K562 (cell line): ENCODE measurements around the gene GOLPH3L. TPM values are rescaled to one million over a fixed set of nuclear protein-coding genes. Genes with fewer than 3 reads are reported as not detected.

ENCODE experiments used
- AFF4 ChIP-seq: sonication (generic); formaldehyde crosslinking; IDR thresholded peaks from 2 replicates; pipeline ENCODE4 v1.8.0; 2023; ENCODE audit warnings: mild to moderate bottlenecking, missing genetic modification reagents
- CBX5 ChIP-seq: IDR thresholded peaks from 2 replicates; pipeline ENCODE4 v1.6.1; 2014; ENCODE audit warnings: low read depth, borderline replicate concordance
- CEBPB ChIP-seq: fragments of 450-650 bp; IDR thresholded peaks from 2 replicates; pipeline ENCODE4 v1.6.1; 2016; ENCODE audit warnings: missing genetic modification characterization, missing compliant biosample characterization
- HEY1 ChIP-seq: fragments of 250-450 bp; sonication (Bioruptor Pico); IDR thresholded peaks from 2 replicates; pipeline ENCODE4 v1.5.0; 2020; ENCODE audit warnings: mild to moderate bottlenecking, moderate library complexity, borderline replicate concordance
- HLTF ChIP-seq: fragments of 450-650 bp; IDR thresholded peaks from 2 replicates; pipeline ENCODE4 v1.6.1; 2016
- PYGO2 ChIP-seq: fragments of 450-650 bp; IDR thresholded peaks from 2 replicates; pipeline ENCODE4 v1.6.1; 2016; ENCODE audit warnings: mild to moderate bottlenecking, missing genetic modification characterization, moderate library complexity, missing compliant biosample characterization
- SAFB ChIP-seq: fragments of 200-400 bp; formaldehyde crosslinking; IDR thresholded peaks from 2 replicates; pipeline ENCODE4 v1.6.1; 2017; ENCODE audit warnings: low read depth, low read length, borderline replicate concordance
- SP1 ChIP-seq: sonication (generic); formaldehyde crosslinking; IDR thresholded peaks from 2 replicates; pipeline ENCODE4 v1.8.1; 2022; ENCODE audit warnings: mild to moderate bottlenecking, missing genetic modification reagents
- SP2 ChIP-seq: IDR thresholded peaks from 2 replicates; pipeline ENCODE4 v1.6.1; 2011; ENCODE audit warnings: mild to moderate bottlenecking, low read depth, low read length, moderate library complexity; ENCODE audit not compliant: poor library complexity, severe bottlenecking; ENCODE audit errors: extremely low read depth
- STAG1 ChIP-seq: sonication (generic); formaldehyde crosslinking; IDR thresholded peaks from 2 replicates; pipeline ENCODE4 v1.5.0; 2020; ENCODE audit warnings: missing genetic modification reagents, borderline replicate concordance
- TCFL5 ChIP-seq: fragments of 250-450 bp; sonication (Bioruptor Pico); conservative IDR thresholded peaks from 2 replicates; pipeline ENCODE4 v1.6.1; 2021; ENCODE audit warnings: mild to moderate bottlenecking, moderate library complexity, matching md5 sums
- THAP12 ChIP-seq: fragments of 250-450 bp; sonication (Bioruptor Pico); IDR thresholded peaks from 2 replicates; pipeline ENCODE4 v1.9.0; 2021; ENCODE audit warnings: mild to moderate bottlenecking, inconsistent platforms
- ZNF175 ChIP-seq: fragments of 200-800 bp; sonication (Bioruptor generic); IDR thresholded peaks from 2 replicates; pipeline ENCODE4 v1.6.1; 2016; ENCODE audit warnings: low read depth, mild to moderate bottlenecking, missing genetic modification characterization, missing compliant biosample characterization
- polyA plus RNA-seq, 8 experiments: library from polyadenylated mRNA; depleted of rRNA in 4 of 8; stranded (reverse) in 5 of 8; unstranded in 3 of 8; fragments of >200 nt; fragmentation: Nextera tagmentation in 2 of 8; fragmentation: Illumina TruSeq in 1 of 8; extraction: Ambion mirVana in 2 of 8; extraction: Trizol in 1 of 8; gene quantifications; 2 replicates each; pipeline versions ENCODE4 v1.2.1 to v1.2.3, GENCODE V29; 2011 to 2014; ENCODE audit warnings: inconsistent platforms in 1 of 8, missing spikeins in 1 of 8
- total RNA-seq, 7 experiments: library from RNA; depleted of rRNA in 6 of 7; stranded (reverse); fragments of >200 nt in 6 of 7; fragmentation: Illumina TruSeq in 2 of 7; extraction: Trizol in 2 of 7; gene quantifications; 2 replicates each; pipeline versions ENCODE4 v1.2.1 to v1.2.3, GENCODE V29; 2011 to 2021; ENCODE audit warnings: low replicate concordance in 1 of 7

GOLPH3L gene
- total and polyA plus RNA-seq, 9 of the 15 experiments (the other 6 are each of a cell fraction or from before 2014, with no cell fraction given): 8.1 to 42.1 (median 21.6) TPM

GRCh38 chr1:150619576-150620509, 77.1 kb downstream of the GOLPH3L start (continued):
- no peak for TF ChIP-seq SAFB
- no peak; the same call in 1 of the 2 replicates for TF ChIP-seq CBX5
- TF ChIP-seq HEY1 (CRISPR knock-in tag): no peak
- TF ChIP-seq TCFL5 (CRISPR knock-in tag): no peak
- no peak for TF ChIP-seq SP2
- TF ChIP-seq CEBPB (tag): 0 out of 2 replicates have a peak, but pooled peaks have one; percentile 37
- no peak for TF ChIP-seq THAP12 (CRISPR knock-in tag)
- peak; percentile 70; the same call in 1 of the 2 replicates for TF ChIP-seq ZNF175
- TF ChIP-seq HLTF: no peak
- TF ChIP-seq SP1 (CRISPR knock-in tag): no peak; the same call in 1 of the 2 replicates
- no peak for TF ChIP-seq STAG1 (CRISPR knock-in tag)
- no peak for TF ChIP-seq AFF4 (CRISPR knock-in tag)
- TF ChIP-seq PYGO2 (tag): no peak
